ENCODE measurements around the gene PDE3A.
"Not testable (repeated sequence)": the region's sequence is repeated elsewhere in the genome, so short reads cannot be mapped to it uniquely, and the experiment has no call there.

The PDE3A gene

DNA sequence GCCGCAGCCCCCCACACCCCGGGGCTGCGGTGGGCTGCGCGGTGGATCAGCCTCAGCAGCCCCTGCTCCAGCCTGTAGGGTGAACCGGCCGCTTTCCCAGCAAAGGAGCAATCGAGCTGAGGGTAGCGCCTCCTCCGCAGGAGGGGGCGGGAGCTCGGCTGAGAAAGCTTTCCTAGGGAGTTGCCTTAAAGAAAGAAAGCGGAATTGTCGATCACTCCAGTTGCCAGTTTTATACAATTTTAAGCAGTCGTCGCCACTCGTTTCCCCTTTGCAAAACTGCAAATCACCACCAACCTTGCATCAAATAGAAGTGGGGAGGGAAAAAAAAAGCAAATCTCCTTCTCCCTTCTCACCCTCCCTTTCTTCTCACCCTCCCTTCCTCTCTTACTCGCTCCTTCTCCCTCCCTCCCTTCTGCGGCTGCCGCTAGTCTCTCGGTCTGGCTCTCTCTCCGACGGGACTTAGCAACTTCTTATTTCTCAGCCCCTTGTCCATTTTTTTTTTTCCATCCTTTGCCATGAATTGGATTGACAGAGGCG is at the start of gene PDE3A:
TSS of gene PDE3A (plus strand) at position 424 of the 537 bp plus-strand sequence. CDS start 748 bp downstream, outside the sequence.
- DNase-seq, result no peak

DNA sequence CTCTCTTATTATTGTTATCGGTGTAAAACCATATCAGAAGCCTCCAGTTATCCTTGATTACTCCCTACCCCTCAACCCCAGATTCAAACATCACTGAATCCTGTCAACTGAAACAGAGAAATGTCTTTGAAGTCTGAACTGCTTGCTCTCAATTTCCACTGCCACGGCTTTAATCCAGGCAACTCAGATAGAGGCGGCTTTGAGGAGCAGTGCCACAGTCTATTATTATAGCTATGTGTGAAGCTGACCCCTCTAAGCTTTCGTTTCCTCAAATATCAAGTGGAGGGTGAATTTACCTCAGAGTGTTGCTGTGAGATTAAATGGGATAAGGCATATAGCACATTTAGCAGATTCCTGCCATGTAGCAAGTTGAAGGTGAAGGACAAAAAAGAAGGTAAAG is 49.0 kb upstream of the PDE3A start:
- no peak for DNase-seq

DNA sequence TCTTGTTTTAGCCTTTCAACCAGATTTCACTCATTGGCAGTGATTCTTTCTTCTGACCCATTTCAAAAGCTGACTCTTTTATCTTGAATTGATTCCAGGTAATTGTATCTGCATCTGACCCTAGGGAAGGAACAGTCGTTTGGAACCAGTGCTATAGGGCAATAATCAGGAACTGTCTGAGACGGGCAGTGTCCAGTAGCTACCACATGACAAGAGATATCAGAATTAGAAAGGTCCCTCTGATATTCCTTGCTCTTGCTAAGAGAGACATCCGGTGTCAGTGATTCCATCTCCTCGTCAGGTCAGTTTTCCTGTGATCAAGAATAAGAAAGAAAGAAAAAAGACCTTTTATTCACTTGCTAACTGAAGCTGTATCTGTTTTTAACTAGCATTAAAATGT is 47.8 kb upstream of the PDE3A start:
- DNase-seq, result no peak

GRCh38 chr12:20330826-20331505 is 37.4 kb upstream of the PDE3A start:
- not testable (repeated sequence) for DNase-seq

DNA sequence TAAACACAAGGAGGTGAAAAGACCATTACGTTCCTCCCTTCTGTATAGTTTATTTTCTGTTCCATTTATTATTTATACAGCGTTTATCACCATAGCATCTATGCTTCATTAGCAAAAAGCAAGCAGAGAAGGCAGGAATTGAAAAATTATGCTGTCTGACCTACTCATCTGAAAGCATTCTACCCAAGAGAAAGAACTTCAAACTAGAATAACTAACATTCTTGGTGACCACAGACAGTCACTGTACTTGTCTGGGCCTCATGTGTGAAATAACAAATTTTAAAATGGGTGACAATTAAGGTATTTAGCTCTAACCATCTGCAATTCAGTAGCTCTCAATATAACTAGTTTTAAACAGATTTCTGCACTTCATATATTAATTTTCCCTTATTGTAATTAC is 29.3 kb upstream of the PDE3A start:
- no peak for DNase-seq

DNA sequence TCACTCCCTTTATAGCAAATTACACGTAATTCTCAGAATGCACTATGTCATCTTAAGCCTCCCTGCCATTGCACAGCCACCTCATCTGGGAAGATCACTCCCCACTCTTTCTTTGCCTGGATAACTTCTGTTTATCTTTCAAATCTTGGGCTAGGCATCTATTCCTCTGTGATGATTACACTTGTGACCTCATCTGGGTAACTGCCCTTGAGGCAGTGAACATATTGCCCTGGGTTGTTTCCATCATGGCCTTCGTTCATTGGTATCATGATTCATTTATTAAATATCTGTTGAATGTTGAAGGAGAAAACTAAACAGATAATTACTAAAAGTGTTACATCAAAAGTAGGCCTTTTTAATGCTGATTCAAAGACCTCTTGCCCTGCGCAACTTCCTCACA is 26.2 kb upstream of the PDE3A start:
- DNase-seq, result no peak

- DNase-seq, result no peak
These were observed 22.5 kb upstream of the PDE3A start for GRCh38 chr12:20345866-20346265.

DNA sequence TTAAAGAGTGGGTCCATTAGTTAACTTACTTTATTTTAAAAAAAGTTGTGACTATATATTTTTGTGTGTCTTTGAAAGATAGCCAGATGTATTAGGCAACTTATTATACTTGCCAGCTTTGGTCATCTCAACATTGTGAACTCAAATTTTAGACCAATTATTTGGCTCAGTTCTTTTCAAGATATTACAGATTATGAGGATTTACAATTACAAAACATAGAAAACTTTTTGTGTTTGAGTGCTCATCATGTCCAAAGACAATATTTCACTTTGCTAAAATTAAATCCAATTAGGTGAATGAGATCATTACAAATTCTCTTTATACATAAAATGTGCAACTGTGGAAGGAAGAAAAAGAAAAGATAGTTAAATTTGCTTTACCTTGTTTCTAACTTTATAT is 18.3 kb upstream of the PDE3A start:
- no peak for DNase-seq

GRCh38 chr12:20350495-20350894 is 17.8 kb upstream of the PDE3A start:
- no peak for DNase-seq

DNA sequence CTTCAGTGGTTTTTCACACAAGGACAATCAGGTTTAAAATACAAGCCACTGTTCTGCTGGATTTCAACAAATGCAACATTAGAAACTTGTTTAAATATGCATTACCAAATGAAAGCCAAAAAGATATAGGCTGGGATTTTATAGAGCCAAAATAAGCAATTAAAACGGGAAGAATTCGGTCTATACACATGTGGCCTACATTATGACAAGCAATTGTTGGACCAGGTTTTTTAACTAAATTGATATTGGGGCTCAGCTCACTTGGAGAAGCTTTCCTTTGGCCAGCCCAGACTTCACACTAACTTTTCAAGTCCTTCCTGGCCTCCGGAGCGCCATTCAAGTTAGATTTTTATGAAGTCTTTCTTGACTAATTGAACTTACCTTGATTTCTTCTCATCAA is 16.9 kb upstream of the PDE3A start:
- DNase-seq, result no peak

- DNase-seq, result no peak
These were observed 12.3 kb upstream of the PDE3A start for GRCh38 chr12:20356048-20356447.

GRCh38 chr12:20360407-20360806 is 7.9 kb upstream of the PDE3A start:
- DNase-seq, result no peak

GRCh38 chr12:20361416-20361815 is 6.9 kb upstream of the PDE3A start:
- DNase-seq, result no peak

DNA sequence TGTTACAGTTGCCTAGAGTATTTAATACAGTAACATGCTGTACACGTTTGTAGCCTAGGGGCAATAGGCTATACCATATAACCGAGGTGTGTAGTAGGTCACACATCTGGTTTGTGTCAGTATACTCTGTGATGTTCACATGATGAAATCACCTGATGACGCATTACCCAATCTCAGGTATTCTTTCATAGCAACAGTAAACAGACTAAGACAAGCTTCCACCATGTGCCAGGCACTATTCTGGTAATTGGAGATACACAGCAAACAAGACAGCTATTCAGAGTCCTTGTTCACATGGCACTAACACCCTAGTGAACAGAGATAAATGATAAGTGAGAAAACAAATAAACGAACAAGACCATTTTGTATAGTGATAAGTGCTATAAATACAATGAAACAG is 3.8 kb upstream of the PDE3A start:
- no peak for DNase-seq

DNA sequence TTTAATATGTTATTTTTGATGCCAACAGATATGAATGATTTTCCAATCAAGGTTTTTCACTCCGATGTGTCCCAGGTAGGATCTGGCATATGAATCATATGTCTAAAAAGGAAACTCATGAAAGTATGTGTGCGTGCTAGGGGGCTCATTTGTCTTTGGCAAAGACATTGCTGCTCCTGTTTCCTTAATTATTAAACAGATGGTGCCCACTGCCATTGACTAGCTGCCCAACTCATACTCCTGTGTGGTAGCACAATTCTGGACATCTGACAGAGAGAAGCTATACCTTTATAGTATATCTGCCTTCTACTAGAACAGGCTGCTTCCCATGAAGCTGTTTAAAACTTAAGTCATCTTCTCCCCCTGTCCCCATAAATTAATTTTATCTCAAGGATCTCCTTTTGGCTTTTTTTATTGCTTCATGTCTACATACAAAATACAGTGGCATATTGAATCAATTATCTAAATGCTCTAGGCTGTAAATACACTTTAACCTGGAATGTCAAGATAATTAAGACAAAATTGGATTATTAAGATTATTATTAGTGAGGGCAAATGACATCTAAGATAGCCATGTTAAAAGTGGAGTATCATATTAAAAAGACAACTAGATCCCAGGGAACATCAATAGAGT is 1.4 kb upstream of the PDE3A start:
- DNase-seq, result no peak

DNA sequence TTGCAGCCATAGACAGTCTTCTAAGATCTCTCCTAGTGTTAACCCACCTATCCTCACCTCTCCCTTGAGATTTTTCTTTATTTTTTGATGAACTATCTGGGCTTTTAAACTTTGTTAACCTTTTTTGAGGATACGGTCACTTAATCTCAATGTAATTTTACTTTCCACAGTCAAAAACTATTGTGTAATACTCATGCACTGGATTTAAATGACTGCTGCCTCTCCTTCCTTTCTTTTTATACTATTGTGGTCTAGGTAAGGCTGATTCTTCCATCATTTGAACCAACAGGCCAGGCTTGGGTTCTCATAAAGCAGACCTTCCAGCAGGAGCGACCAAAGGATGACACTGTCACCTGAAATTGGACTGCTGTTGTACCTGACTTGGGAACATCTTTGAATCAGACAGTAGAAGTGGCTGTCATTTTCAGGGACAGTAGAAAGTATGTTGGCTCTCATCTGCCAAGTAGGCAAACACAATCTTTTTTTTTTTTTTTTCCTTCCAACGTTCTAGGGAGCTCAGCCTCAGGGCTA is 689 bp upstream of the PDE3A start:
- no peak for DNase-seq

DNA sequence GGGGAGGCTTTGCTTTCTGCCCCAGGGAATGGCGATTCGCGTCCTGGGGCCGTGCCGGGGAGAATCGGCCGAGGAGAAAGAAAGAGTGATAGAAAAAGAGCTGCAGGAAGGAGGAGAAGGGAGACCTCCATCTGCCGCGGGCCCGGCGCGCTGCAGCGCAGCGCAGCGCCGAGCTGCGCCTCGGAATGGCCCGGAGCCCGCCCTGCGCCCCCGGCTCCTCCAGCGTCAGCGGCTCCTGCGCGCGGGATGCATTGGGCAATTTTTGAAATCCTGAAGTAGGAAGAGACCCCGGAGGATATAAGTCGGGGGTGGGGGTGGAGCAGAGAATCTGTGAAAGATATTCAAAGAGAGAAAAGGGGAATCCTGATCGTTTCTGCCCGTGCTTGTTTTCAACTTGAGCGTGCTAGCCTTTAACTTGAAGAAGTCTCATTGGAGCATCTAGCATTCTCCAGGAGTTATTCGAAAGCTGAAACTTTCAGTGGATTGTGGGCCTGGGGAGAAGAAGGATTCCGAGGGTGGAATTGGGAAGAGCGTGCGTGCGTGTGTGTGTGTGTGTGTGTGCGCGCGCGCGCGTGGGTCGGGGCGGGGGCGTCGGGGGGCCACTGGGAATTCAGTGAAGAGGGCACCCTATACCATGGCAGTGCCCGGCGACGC is 441 bp downstream of the PDE3A start:
- DNase-seq, result no peak

GRCh38 chr12:20369305-20370013 is 1.1 kb downstream of the PDE3A start:
- no peak for DNase-seq

GRCh38 chr12:20370014-20370386 is 1.7 kb downstream of the PDE3A start:
- no peak for DNase-seq

GRCh38 chr12:20370866-20371519 is 2.7 kb downstream of the PDE3A start:
- no peak for DNase-seq

- no peak for DNase-seq
These were observed 4.2 kb downstream of the PDE3A start for GRCh38 chr12:20372326-20373096.

- no peak for DNase-seq
These were observed 6.5 kb downstream of the PDE3A start for GRCh38 chr12:20374795-20375194.
